Measurements from ENCODE around the gene MBNL2.

The MBNL2 gene

DNA sequence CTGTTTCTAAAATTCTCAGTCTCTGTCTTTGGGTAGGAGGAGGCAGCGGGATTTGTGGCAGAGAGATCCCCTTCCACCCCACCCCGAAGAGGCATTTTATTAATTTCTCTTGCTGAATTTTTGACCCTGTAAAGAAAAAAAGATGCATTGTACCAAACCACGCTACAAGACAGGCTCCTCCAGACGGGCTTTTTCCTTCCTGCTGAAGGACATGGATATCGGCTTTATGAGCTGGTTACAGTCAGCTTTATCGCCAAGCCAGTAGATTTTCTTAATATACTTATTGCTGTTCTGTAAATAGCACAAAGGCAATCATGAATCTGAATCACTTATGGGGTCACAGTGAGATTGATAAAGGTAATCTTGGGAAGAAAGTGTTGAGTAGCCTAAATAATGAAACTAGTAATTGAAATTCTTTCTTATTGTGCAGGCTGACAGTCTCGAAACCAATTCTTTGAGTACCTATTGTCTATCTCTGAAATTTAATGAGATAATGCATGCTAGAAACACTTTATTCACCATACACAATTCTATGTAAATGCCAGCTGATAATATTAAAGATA is 24.5 kb downstream of the MBNL2 start:
- Histone ChIP-seq H3K27ac (ENCODE audit: low read depth, low read length) (peak overlapping the region; percentile 48), H3K36me3 (ENCODE audit: insufficient read depth, low read length) (no peaks in the 10 kb centered on the region), H3K9me3 (ENCODE audit: low read length) (no peaks in the 10 kb centered on the region), H3K9ac (ENCODE audit: low read length) (no peak overlapping the region), H3K4me3 (ENCODE audit: low read depth in 1 of 2, low read length in 2 of 2) (peak overlapping the region in 1 of 2 donors; percentile 16), H3K4me1 (ENCODE audit: insufficient read depth, low read length) (peaks cover 79% of the 10 kb centered on the region), H3K27me3 (ENCODE audit: control insufficient read depth in 1 of 2, insufficient read depth in 2 of 2, low read length in 2 of 2) (no peaks in the 10 kb centered on the region)

DNA sequence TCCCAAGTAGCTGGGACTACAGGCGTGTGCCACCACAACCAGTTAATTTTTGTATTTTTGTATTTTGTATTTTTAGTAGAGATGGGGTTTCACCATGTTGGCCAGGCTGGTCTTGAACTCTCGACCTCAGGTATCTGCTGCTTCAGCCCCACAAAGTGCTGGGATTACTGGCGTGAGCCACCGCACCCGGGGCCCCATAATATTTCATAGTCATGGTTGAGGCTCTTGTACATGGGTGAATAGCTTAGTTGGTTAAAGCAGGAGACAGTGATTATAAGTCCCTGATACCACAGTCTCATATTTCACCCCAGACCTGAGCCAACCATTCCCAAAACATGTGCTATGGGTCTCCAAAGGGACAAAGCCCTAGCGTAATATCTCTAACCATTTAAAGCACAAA is 26.1 kb downstream of the MBNL2 start:
- Histone ChIP-seq H3K27me3 (ENCODE audit: control insufficient read depth in 1 of 2, insufficient read depth in 2 of 2, low read length in 2 of 2) (no peaks in the 10 kb centered on the region), H3K36me3 (ENCODE audit: insufficient read depth, low read length) (no peaks in the 10 kb centered on the region), H3K4me1 (ENCODE audit: insufficient read depth, low read length) (peaks cover 63% of the 10 kb centered on the region), H3K27ac (ENCODE audit: low read depth, low read length) (peak overlapping the region; percentile 22), H3K9ac (ENCODE audit: low read length) (no peak overlapping the region), H3K4me3 (ENCODE audit: low read depth in 1 of 2, low read length in 2 of 2) (no peak overlapping the region), H3K9me3 (ENCODE audit: low read length) (no peaks in the 10 kb centered on the region)

DNA sequence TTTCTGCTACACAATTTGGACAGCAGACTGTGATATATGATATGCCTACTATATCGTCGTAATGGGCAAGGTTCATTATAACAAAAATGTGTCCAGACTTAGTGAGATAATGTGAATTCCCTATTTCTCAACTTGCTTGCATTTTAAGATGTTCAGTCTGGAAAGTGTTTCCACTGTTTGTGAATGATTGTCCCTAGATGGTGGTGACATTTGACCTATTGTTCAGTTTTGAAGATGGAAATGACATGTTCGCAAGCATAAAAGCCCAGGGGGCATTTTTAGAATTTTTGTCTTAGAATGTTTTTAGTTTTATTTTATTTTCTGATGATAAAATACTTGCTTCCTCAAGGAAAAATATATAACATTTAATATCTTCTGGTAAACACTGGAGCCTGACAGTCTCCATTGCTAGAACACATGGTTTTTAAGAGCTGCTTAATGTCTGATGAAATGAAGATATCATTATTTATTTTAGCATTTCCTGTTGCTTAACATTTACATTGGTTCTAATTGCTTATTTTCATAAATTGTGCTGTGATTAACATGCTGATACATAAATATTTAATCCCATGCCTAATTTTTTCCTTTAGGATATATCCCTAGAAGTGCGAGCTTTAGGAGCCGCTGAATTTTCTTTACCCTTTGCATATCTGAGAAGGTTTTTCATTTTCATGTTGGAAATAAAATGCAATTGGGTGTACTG is 27.1 kb downstream of the MBNL2 start:
- H3K4me1 ChIP-seq (ENCODE audit: insufficient read depth, low read length): peaks cover 53% of the 10 kb centered on the region
- H3K27me3 ChIP-seq (ENCODE audit: control insufficient read depth in 1 of 2, insufficient read depth in 2 of 2, low read length in 2 of 2): no peaks in the 10 kb centered on the region
- H3K9me3 ChIP-seq (ENCODE audit: low read length): no peaks in the 10 kb centered on the region
- no peaks in the 10 kb centered on the region for H3K36me3 ChIP-seq (ENCODE audit: insufficient read depth, low read length)
- no peak overlapping the region for H3K9ac ChIP-seq (ENCODE audit: low read length)
- H3K27ac ChIP-seq (ENCODE audit: low read depth, low read length): peak overlapping the region; percentile 19
- H3K4me3 ChIP-seq (ENCODE audit: low read depth in 1 of 2, low read length in 2 of 2): no peak overlapping the region

DNA sequence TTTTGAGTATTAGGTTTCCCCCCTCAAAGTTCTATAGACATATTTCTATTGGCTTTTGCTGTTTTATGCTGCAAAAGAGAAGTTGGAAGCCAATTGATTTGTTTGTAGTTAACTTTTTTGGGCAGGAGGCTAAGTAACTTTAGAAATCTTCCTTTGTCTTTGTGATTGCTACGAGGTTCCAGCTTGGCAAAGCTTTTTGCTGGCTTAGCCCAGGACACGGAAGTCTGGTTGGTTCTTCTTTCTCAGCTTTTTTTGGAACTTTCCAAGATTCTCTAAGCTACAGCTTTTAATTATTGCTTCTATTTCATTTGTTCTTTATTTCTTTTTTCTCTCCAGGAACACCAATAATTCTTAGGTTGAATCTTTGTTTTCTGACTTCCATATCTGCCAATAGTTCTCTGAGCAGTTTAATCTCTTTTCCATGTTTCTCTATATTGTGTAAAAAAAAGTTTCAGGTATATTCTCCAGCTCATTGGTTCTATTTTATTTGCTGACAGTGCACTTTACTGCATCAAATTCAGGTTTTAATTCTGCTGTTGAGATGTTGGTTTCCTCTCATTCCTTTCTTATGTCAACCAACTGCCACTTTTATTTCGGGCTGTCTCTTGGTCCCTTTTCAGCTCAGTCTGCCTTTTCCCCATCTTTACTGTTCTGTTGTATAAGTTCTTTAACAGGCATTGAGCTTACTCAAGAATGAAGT is 27.8 kb downstream of the MBNL2 start:
- H3K9me3 ChIP-seq (ENCODE audit: low read length): no peaks in the 10 kb centered on the region
- H3K27ac ChIP-seq (ENCODE audit: low read depth, low read length): peak overlapping the region; percentile 19
- no peak overlapping the region for H3K4me3 ChIP-seq (ENCODE audit: low read depth in 1 of 2, low read length in 2 of 2)
- no peaks in the 10 kb centered on the region for H3K27me3 ChIP-seq (ENCODE audit: control insufficient read depth in 1 of 2, insufficient read depth in 2 of 2, low read length in 2 of 2)
- H3K36me3 ChIP-seq (ENCODE audit: insufficient read depth, low read length): no peaks in the 10 kb centered on the region
- H3K9ac ChIP-seq (ENCODE audit: low read length): no peak overlapping the region
- peaks cover 48% of the 10 kb centered on the region for H3K4me1 ChIP-seq (ENCODE audit: insufficient read depth, low read length)

DNA sequence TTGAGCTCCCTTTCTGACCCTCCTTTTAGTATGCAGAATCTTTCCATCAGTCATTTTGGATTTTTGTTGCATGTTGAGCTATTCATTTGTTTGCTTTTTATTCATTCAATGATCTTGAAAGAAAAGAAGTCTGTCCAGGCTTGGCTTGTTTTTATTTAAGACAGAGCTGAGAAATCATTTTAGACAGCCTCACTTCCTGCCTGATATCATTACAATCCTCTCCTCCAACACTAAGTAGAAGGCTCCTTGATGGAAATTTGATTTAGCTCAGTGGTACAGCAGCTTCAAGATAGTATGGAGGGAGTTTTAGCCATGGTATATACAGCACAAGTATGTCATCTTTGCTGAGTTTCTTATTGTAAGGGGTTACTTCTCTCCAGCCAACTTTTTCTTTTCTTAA is 28.4 kb downstream of the MBNL2 start:
- H3K4me3 ChIP-seq (ENCODE audit: low read depth in 1 of 2, low read length in 2 of 2): no peak overlapping the region
- no peak overlapping the region for H3K9ac ChIP-seq (ENCODE audit: low read length)
- no peaks in the 10 kb centered on the region for H3K9me3 ChIP-seq (ENCODE audit: low read length)
- H3K27ac ChIP-seq (ENCODE audit: low read depth, low read length): peak overlapping the region; percentile 5
- no peaks in the 10 kb centered on the region for H3K36me3 ChIP-seq (ENCODE audit: insufficient read depth, low read length)
- no peaks in the 10 kb centered on the region for H3K27me3 ChIP-seq (ENCODE audit: control insufficient read depth in 1 of 2, insufficient read depth in 2 of 2, low read length in 2 of 2)
- H3K4me1 ChIP-seq (ENCODE audit: insufficient read depth, low read length): peaks cover 47% of the 10 kb centered on the region

DNA sequence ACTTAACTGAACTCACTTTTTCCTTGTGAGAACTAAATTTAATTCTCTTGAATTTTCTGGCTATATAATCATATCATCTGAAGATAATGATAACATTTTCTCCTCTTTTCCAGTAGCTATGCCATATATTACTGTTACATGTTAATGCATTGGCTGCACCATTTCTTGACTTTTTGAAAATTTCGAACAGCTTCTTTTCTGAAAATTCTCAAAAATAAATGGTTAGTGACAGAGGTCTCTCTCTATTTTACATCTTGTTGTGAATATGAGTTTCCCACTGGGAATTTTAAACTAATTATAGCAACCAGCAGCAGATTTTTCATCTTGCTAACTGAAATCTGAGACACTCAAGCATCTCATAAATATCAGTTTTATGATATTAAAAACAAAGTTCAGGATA is 30.6 kb downstream of the MBNL2 start:
- H3K4me3 ChIP-seq (ENCODE audit: low read depth in 1 of 2, low read length in 2 of 2): no peak overlapping the region
- no peak overlapping the region for H3K9ac ChIP-seq (ENCODE audit: low read length)
- no peaks in the 10 kb centered on the region for H3K36me3 ChIP-seq (ENCODE audit: insufficient read depth, low read length)
- no peaks in the 10 kb centered on the region for H3K9me3 ChIP-seq (ENCODE audit: low read length)
- no peak overlapping the region for H3K27ac ChIP-seq (ENCODE audit: low read depth, low read length)
- peaks cover 50% of the 10 kb centered on the region for H3K4me1 ChIP-seq (ENCODE audit: insufficient read depth, low read length)
- H3K27me3 ChIP-seq (ENCODE audit: control insufficient read depth in 1 of 2, insufficient read depth in 2 of 2, low read length in 2 of 2): no peaks in the 10 kb centered on the region

DNA sequence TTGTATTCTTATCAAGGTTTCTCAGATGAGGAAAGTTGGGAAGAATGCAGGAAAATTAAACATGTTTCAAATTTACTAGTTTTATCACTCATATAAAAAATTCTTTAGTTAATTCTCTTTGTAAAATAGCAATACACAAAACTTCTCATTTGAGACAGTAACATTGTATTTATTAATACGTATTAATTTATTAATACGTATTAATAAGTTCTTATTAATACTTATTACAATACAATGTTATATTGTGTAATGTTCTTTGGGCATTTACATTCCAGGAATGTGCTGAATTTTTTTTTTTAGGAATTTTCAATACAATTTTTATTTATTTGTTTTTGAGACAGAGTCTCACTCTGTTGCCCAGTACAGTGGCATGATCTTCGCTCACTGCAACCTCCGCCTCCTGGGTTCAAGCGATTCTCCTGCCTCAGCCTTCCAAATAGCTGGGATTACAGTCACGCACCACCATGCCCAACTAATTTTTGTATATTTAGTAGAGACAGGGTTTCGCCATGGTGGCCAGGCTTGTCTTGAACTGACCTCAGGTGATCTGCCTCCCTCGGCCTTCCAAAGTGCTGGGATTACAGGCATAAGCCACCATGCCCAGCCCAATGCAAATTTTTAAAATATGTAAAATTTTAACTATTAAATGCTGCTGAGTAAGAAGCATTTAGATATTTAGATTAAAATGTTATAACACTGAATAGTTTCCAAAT is 31.6 kb downstream of the MBNL2 start:
- no peak overlapping the region for H3K27ac ChIP-seq (ENCODE audit: low read depth, low read length)
- H3K36me3 ChIP-seq (ENCODE audit: insufficient read depth, low read length): no peaks in the 10 kb centered on the region
- H3K27me3 ChIP-seq (ENCODE audit: control insufficient read depth in 1 of 2, insufficient read depth in 2 of 2, low read length in 2 of 2): no peaks in the 10 kb centered on the region
- no peak overlapping the region for H3K9ac ChIP-seq (ENCODE audit: low read length)
- no peaks in the 10 kb centered on the region for H3K9me3 ChIP-seq (ENCODE audit: low read length)
- H3K4me1 ChIP-seq (ENCODE audit: insufficient read depth, low read length): peaks cover 58% of the 10 kb centered on the region
- no peak overlapping the region for H3K4me3 ChIP-seq (ENCODE audit: low read depth in 1 of 2, low read length in 2 of 2)

DNA sequence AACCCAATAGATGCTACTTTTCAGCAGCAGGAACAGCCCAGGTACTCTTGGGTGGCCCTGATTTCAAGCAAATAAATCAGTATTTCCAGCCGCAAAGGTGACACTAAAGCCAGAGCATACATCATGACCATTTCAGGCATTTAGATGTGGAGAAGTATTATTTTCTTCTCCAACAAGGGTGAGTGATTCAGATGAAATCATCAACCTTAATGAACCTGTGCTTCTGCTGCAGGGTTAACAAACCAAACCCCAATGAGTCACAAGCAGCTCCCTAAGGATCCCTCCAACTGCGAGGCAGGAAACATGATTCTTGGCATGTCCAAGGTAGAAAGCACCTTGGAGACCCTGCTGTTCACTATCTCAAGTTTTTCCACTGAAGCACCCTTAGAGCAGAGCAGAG is 32.7 kb downstream of the MBNL2 start:
- Histone ChIP-seq H3K27me3 (ENCODE audit: control insufficient read depth in 1 of 2, insufficient read depth in 2 of 2, low read length in 2 of 2) (no peaks in the 10 kb centered on the region), H3K4me1 (ENCODE audit: insufficient read depth, low read length) (peaks cover 63% of the 10 kb centered on the region), H3K36me3 (ENCODE audit: insufficient read depth, low read length) (no peaks in the 10 kb centered on the region), H3K4me3 (ENCODE audit: low read depth in 1 of 2, low read length in 2 of 2) (no peak overlapping the region), H3K9ac (ENCODE audit: low read length) (no peak overlapping the region), H3K9me3 (ENCODE audit: low read length) (no peaks in the 10 kb centered on the region), H3K27ac (ENCODE audit: low read depth, low read length) (peak overlapping the region; percentile 17)

DNA sequence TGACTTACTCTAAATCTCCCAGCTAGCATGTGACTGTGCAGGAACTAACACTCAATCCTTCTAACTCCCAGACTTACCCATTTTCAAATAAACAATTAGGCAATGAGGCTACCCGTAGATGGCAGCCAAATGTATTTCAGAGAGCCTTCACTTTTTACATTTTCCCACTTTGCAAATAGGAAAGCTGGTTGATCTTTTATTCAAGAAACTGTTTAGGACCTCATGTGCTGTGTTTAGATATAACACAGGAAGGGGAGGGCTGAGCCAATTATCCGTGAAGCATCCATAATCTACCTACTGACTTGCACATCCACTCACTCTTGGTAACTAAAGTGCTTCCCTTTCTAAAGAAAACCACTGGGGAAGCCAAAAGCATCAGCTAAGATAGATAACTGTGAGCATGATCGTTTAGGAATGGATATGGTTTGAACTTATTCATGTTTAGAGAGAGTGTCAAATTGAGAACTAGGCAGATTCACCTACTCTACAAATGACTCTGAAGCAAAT is 33.4 kb downstream of the MBNL2 start:
- Histone ChIP-seq H3K27me3 (ENCODE audit: control insufficient read depth in 1 of 2, insufficient read depth in 2 of 2, low read length in 2 of 2) (no peaks in the 10 kb centered on the region), H3K9ac (ENCODE audit: low read length) (no peak overlapping the region), H3K9me3 (ENCODE audit: low read length) (no peaks in the 10 kb centered on the region), H3K4me1 (ENCODE audit: insufficient read depth, low read length) (peaks cover 63% of the 10 kb centered on the region), H3K36me3 (ENCODE audit: insufficient read depth, low read length) (no peaks in the 10 kb centered on the region), H3K4me3 (ENCODE audit: low read depth in 1 of 2, low read length in 2 of 2) (no peak overlapping the region), H3K27ac (ENCODE audit: low read depth, low read length) (peak overlapping the region; percentile 17)

DNA sequence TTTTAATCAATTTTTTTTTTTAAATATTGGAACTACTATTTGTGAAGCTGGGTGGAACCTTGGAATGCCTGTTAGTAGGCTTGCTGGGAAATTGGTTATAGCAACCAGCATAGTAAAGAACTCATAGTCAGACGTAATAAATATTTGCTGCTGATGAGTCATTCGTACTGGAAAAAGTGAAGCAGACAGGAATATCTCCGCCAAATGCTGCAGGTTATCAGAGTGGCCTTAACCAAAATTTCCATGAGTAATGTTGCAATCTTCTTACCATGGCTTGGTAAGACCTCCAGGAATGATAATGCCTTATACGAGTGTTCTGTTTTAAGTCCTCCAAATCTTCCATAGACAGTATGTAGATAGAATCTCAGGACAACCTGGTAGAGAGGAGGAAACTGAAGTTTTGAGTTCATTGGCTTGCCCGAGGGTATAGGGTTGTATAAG is 34.2 kb downstream of the MBNL2 start:
- Histone ChIP-seq H3K27ac (ENCODE audit: low read depth, low read length) (peak overlapping the region; percentile 72), H3K27me3 (ENCODE audit: control insufficient read depth in 1 of 2, insufficient read depth in 2 of 2, low read length in 2 of 2) (no peaks in the 10 kb centered on the region), H3K36me3 (ENCODE audit: insufficient read depth, low read length) (no peaks in the 10 kb centered on the region), H3K9me3 (ENCODE audit: low read length) (no peaks in the 10 kb centered on the region), H3K4me3 (ENCODE audit: low read depth in 1 of 2, low read length in 2 of 2) (no peak overlapping the region), H3K9ac (ENCODE audit: low read length) (no peak overlapping the region), H3K4me1 (ENCODE audit: insufficient read depth, low read length) (peaks cover 63% of the 10 kb centered on the region)

DNA sequence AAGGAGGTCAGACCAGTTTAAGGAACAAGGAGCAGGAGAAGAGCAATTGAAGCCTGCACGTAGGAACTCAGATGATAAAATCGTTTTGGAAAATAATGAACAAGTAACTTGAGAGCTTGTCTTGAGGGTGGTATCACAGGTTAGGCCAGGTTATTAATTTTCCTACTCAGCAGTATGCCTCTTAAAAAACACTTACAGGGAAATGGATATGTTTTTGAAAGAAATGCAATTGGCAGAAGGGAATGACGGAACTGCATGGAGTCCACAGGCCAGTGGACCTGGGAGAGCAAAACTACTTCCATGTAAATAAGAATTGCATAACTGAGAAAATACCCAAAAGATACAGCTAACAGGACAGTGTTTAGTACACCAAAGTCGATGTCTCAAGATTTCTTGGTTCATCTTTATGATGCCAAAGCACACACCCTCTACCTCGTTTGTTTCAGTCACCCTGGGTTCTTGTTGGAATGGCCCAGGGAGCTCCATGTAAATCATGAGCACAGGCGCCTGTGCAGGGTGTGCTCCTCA is 35.2 kb downstream of the MBNL2 start:
- no peak overlapping the region for H3K9ac ChIP-seq (ENCODE audit: low read length)
- H3K4me1 ChIP-seq (ENCODE audit: insufficient read depth, low read length): peaks cover 72% of the 10 kb centered on the region
- H3K9me3 ChIP-seq (ENCODE audit: low read length): no peaks in the 10 kb centered on the region
- no peaks in the 10 kb centered on the region for H3K27me3 ChIP-seq (ENCODE audit: control insufficient read depth in 1 of 2, insufficient read depth in 2 of 2, low read length in 2 of 2)
- H3K4me3 ChIP-seq (ENCODE audit: low read depth in 1 of 2, low read length in 2 of 2): no peak overlapping the region
- peak overlapping the region; percentile 72 for H3K27ac ChIP-seq (ENCODE audit: low read depth, low read length)
- H3K36me3 ChIP-seq (ENCODE audit: insufficient read depth, low read length): no peaks in the 10 kb centered on the region

Measured in muscle layer of colon (tissue), 2 donors.